Esophagus squamous epithelium (tissue), 5 donors: ENCODE data around the gene COL6A2. TPM values are rescaled to one million over a fixed set of nuclear protein-coding genes. Genes with fewer than 3 reads are reported as not detected.

Source experiments
- DNase-seq: peaks from one replicate; lab custom pipeline; 2025; lab: John Stamatoyannopoulos, UW
- H3K27ac ChIP-seq, 4 donors: fragments of 200-600 bp; sonication (generic); one replicate each; pipeline ENCODE4 v1.5.1; 2016 to 2019; ENCODE audit warnings: mild to moderate bottlenecking in 1 of 4
- H3K27me3 ChIP-seq, 4 donors: fragments of 200-600 bp; sonication (generic); 1 replicate in 3 of 4; 2 replicates in 1 of 4; pipeline versions ENCODE4 v1.5.1 to v1.6.0; 2017 to 2021; ENCODE audit warnings: antibody characterized with exemption in 1 of 4
- H3K36me3 ChIP-seq, 3 donors: fragments of 200-600 bp; sonication (generic); one replicate each; pipeline ENCODE4 v1.5.1; 2016 to 2019
- H3K4me1 ChIP-seq, 3 donors: fragments of 200-600 bp; sonication (generic); one replicate each; pipeline ENCODE4 v1.5.1; 2017 to 2019
- H3K4me3 ChIP-seq, 4 donors: fragments of 200-600 bp; sonication (generic); 1 replicate in 3 of 4; 2 replicates in 1 of 4; pipeline ENCODE4 v1.5.1; 2016 to 2019; ENCODE audit warnings: mild to moderate bottlenecking in 2 of 4, moderate library complexity in 1 of 4
- H3K9me3 ChIP-seq, 3 donors: fragments of 200-600 bp; sonication (generic); one replicate each; pipeline ENCODE4 v1.5.1; 2016 to 2019
- POLR2A ChIP-seq, 4 donors: fragments of 450-650 bp; IDR thresholded peaks; one replicate each; pipeline ENCODE4 v1.6.1; 2017; ENCODE audit warnings: antibody characterized with exemption in 4 of 4, mild to moderate bottlenecking in 4 of 4, moderate library complexity in 3 of 4
- WGBS, 2 donors: methylation state at CpG; one replicate each; pipeline ENCODE4 v1.1.5; 2018; 5-methylcytosine and 5-hydroxymethylcytosine counted together
- intact Hi-C: fragments of 100-400 bp; cut with DNase I; formaldehyde crosslinking; loops from one replicate; pipeline ENCODE4 v1.15.0; 2022
- total RNA-seq, 4 donors: library from RNA; depleted of rRNA; stranded (reverse); fragments of >200 nt; gene quantifications; one replicate each; pipeline ENCODE4 v1.1.0, GENCODE V29; 2016
- TF ChIP-seq, protein P1 (sequence below), 6 experiments: fragments of 450-650 bp in 4 of 6; fragments of 200-600 bp in 2 of 6; sonication (generic) in 2 of 6; IDR thresholded peaks; one replicate each; pipeline ENCODE4 v1.5.1; 2016 to 2019; ENCODE audit warnings: antibody characterized with exemption in 6 of 6, mild to moderate bottlenecking in 4 of 6, moderate library complexity in 4 of 6
- donor health status: DM: yes; HTN: yes; CAD: no.

Gene COL6A2
- total RNA-seq, 4 donors from 2014 or later = 23.0 to 328 (median 62.0) TPM

DNA sequence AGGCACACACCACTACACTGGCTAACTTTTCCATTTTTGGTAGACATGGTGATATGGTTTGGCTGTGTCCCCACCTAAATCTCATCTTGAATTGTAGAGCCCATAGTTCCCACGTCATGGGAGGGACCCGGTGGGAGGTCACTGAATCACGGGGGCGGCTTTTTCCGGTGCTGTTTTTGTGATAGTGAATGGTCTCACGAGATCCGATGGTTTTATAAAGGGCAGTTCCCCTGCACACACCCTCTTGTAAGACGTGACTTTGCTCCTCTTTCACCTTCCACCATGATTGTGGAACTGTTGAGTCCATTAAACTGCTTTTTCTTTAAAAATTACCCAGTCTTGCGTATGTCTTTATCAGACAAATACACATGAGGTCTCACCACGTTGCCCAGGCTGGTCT, 58.8 kb downstream of the COL6A2 start:
- TF ChIP-seq, protein P1, sequence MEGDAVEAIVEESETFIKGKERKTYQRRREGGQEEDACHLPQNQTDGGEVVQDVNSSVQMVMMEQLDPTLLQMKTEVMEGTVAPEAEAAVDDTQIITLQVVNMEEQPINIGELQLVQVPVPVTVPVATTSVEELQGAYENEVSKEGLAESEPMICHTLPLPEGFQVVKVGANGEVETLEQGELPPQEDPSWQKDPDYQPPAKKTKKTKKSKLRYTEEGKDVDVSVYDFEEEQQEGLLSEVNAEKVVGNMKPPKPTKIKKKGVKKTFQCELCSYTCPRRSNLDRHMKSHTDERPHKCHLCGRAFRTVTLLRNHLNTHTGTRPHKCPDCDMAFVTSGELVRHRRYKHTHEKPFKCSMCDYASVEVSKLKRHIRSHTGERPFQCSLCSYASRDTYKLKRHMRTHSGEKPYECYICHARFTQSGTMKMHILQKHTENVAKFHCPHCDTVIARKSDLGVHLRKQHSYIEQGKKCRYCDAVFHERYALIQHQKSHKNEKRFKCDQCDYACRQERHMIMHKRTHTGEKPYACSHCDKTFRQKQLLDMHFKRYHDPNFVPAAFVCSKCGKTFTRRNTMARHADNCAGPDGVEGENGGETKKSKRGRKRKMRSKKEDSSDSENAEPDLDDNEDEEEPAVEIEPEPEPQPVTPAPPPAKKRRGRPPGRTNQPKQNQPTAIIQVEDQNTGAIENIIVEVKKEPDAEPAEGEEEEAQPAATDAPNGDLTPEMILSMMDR (IDR thresholded peaks at IDR 0.05) = no peak
- TF ChIP-seq POLR2A (IDR thresholded peaks at IDR 0.05) = no peak
- no peak overlapping the region for H3K4me3 ChIP-seq
- 83 to 89% methylated on average over 6 to 10 of the region's 10 CpGs for WGBS, 2 donors
- no peak overlapping the region for H3K27ac ChIP-seq
- DNase-seq = no peak
- H3K4me1 ChIP-seq = peaks cover 5 to 20% (median 9%) of the 10 kb centered on the region in 3 donors
- intact Hi-C loops = no loop called here
- no peaks in the 10 kb centered on the region for H3K9me3 ChIP-seq
- H3K27me3 ChIP-seq = peaks cover 0 to 8% (median 0%) of the 10 kb centered on the region in 4 donors
- no peaks in the 10 kb centered on the region for H3K36me3 ChIP-seq

DNA sequence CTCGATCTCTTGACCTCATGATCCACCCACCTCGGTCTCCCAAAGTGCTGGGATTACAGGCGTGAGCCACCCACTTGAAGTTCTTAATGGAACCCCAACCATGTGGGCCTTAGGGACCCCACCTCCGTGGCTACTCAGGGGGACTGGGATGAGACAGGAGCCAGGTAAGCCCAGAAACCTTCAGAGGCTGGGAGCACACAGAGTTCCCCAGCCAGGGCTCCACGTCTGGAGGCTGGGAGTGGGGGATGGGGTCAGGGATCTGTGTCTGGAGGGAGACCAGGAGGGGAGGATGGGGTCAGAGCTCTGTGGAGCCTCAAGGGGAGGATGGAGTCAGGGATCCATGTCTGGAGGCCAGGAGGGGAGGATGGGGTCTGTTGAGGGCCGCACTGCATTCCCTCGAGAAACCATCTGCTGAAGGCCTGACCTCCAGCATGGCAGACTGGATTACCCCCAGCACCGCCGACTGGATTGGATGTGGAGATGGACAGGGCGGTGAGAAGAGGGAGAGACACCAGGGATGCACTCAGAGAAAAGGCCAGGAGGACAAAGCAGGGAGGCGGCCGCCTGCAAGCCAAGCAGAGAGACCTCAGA, 59.6 kb downstream of the COL6A2 start:
- H3K36me3 ChIP-seq = no peaks in the 10 kb centered on the region
- H3K27me3 ChIP-seq = peaks cover 0 to 16% (median 0%) of the 10 kb centered on the region in 4 donors
- peaks cover 5 to 26% (median 9%) of the 10 kb centered on the region in 3 donors for H3K4me1 ChIP-seq
- H3K9me3 ChIP-seq = no peaks in the 10 kb centered on the region
- TF ChIP-seq, protein P1 (IDR thresholded peaks at IDR 0.05) = no peak
- TF ChIP-seq POLR2A (IDR thresholded peaks at IDR 0.05) = no peak
- WGBS, 2 donors = 81 to 93% methylated on average over 4 to 10 of the region's 12 CpGs
- intact Hi-C loops = no loop called here
- no peak overlapping the region for H3K4me3 ChIP-seq
- no peak for DNase-seq
- H3K27ac ChIP-seq = no peak overlapping the region

DNA sequence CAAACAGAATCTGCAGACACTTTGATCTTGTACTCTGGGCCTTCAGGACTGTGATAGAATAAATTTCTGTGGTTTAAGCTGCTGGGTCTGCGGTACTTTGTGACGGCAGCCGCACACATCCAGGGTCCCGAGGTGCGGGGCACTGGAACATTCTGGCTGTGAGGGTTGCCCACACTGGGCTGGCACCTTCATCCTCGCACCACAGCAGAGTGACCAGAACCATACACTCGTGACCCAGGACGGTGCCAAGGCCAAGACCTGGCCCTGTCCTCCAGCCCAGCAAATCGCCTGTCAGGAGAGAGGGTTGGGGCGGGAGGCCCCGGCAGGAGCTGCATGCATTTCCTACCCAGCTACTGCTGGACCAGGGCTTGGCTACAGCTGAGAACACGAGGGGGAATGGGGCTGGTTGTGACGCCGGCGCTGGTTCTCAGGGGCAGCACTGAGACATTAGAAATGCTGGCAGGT, 60.1 kb downstream of the COL6A2 start:
- no peak for DNase-seq
- 60 to 100% methylated on average over 2 to 3 of the region's 15 CpGs for WGBS, 2 donors
- H3K4me1 ChIP-seq = peaks cover 5 to 22% (median 5%) of the 10 kb centered on the region in 3 donors
- intact Hi-C loops = no loop called here
- H3K27ac ChIP-seq = no peak overlapping the region
- no peaks in the 10 kb centered on the region for H3K9me3 ChIP-seq
- no peak overlapping the region for H3K4me3 ChIP-seq
- peaks cover 0 to 22% (median 0%) of the 10 kb centered on the region in 4 donors for H3K27me3 ChIP-seq
- TF ChIP-seq, protein P1 (IDR thresholded peaks at IDR 0.05) = no peak
- no peak for TF ChIP-seq POLR2A (IDR thresholded peaks at IDR 0.05)
- no peaks in the 10 kb centered on the region for H3K36me3 ChIP-seq

DNA sequence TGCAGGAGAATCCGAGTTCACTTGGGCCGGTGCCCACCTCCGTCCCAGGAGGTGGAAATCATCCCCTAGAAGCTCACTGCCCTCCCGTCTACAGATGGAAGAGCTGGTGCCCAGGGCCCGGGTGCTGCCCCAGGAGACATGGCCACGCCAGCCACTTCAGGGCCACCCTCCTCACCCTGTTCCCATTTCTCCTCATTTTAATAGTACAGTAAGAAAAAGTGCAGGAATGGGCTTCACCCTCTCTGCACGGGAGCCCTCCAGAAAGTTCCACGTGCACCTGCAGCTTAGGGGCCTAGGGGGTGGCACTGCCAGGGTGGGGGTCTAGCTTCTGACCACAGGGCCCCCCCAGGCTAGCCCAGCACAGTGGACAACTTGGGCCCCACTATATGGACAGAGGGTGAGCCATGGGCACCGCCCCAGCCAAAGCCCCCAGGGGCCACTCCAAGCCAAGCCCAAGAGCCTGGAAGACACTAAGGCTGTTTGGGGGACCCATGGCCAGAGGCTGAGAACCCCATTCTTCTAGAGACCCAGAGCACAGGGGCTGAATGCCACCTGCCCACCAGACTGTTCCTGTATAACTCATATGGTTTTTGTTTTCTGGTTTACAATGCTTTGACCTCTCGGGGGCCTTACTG, 60.9 kb downstream of the COL6A2 start:
- TF ChIP-seq, protein P1 (IDR thresholded peaks at IDR 0.05) = no peak
- no peak for TF ChIP-seq POLR2A (IDR thresholded peaks at IDR 0.05)
- no peak overlapping the region for H3K4me3 ChIP-seq
- H3K9me3 ChIP-seq = no peaks in the 10 kb centered on the region
- WGBS, 2 donors = 74 to 92% methylated on average over 3 to 5 of the region's 10 CpGs
- H3K4me1 ChIP-seq = peaks cover 0 to 14% (median 0%) of the 10 kb centered on the region in 3 donors
- DNase-seq = no peak
- H3K36me3 ChIP-seq = no peaks in the 10 kb centered on the region
- no peak overlapping the region for H3K27ac ChIP-seq
- intact Hi-C loops = no loop called here
- H3K27me3 ChIP-seq = peaks cover 0 to 28% (median 0%) of the 10 kb centered on the region in 4 donors

DNA sequence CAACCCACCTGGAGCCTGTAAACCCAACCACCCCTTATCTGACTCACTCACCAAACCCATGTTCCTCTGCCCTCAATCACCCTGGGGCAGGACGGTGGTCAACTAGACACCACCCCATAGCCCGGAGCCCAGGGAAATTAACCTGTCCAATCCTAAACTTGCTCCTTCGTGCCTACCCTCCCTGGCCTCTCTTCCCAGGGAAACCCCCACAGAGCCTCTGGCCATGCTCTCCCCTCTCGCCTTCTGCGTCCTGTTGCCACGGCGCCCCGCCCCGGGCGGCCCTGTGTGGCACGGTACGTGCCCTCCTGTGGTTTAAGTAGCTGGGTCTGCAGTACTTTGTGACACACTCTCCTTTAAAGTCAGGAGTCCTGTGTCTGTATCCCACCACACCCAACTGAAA, 61.5 kb downstream of the COL6A2 start:
- H3K9me3 ChIP-seq = no peaks in the 10 kb centered on the region
- H3K4me1 ChIP-seq = peaks cover 0 to 14% (median 0%) of the 10 kb centered on the region in 3 donors
- H3K4me3 ChIP-seq = no peak overlapping the region
- intact Hi-C loops = no loop called here
- no peaks in the 10 kb centered on the region for H3K36me3 ChIP-seq
- 88 to 92% methylated on average over 11 to 12 of the region's 12 CpGs for WGBS, 2 donors
- H3K27ac ChIP-seq = no peak overlapping the region
- TF ChIP-seq, protein P1 (IDR thresholded peaks at IDR 0.05) = no peak
- TF ChIP-seq POLR2A (IDR thresholded peaks at IDR 0.05) = no peak
- H3K27me3 ChIP-seq = peaks cover 0 to 34% (median 0%) of the 10 kb centered on the region in 4 donors
- no peak for DNase-seq
